Endometrium (tissue), 2 donors: ENCODE results near the gene FAM47C.
"Not testable (repeated sequence)": the region's sequence is repeated elsewhere in the genome, so short reads cannot be mapped to it uniquely, and the experiment has no call there.

Source experiments
- FAIRE-seq: peaks from 2 replicates; lab custom pipeline; 2012; peaks lifted over from hg19 to GRCh38; lab: Jason Lieb, UNC
- donor health status: control.
- donor health status: control.

Gene FAM47C

GRCh38 chrX:37008182-37008581 is at the start of gene FAM47C:
FAM47C (plus strand) TSS chrX:37008366; CDS start chrX:37008411, 45 bp downstream.
- not testable (repeated sequence) for FAIRE-seq

- FAIRE-seq, result no peak
These were observed 46.6 kb upstream of the FAM47C start for GRCh38 chrX:36961590-36961989.

DNA sequence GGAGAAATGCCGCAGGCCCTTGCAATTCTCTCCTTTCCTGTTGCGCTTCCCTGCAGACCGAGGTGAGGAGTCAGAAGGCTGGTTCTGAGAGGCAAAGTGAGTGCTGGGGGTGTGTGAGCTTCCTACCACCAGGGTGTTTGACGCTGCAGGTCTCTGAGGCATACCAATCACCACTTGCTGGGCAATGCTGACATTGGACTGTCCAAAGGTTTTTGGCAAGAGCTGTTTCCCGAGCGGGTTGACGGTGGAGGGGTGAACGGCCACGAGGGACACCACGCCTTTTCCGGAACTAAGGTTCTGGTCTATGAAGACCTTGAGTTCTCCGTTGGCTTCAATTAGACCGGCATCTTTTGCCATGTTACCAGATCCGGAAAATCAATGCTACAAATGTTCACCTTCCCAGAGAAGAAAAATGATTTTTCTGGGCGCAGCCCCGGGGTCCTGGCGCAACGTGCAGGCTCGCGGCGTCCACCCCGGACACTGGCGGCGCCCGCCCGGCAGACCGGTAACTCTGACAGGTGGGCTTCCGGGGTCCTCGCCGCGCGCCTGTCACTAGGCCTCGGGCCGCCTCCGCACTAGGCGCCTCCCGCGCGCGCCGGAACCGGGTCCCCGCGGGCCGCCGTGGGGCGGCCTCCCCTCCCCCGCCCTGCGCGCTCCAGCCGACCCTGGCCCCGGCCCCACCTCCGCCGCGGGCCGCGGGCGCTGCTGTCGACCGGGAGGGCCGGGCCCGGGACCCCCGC is 44.9 kb upstream of the FAM47C start:
- FAIRE-seq, result no peak

GRCh38 chrX:36963852-36964251 is 44.3 kb upstream of the FAM47C start:
- FAIRE-seq, result no peak

DNA sequence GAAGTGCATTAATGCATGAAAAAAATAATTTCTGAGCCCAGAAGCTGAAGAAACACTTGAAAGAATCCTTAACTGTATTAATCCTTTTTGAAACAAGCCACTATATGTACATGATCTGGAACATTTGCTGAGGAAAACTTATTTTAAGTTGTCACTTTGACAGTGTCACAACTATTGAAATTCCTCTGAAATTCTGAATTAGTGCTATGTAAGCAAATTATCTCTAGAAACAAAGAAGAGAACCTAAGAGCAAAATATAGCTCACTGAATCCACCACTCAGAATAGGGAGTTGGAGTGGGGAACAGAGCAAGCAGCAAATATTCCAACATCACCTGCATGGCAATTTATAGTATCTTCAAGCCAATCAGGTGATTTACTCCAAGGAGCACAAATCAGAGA is 34.6 kb upstream of the FAM47C start:
- no peak for FAIRE-seq

DNA sequence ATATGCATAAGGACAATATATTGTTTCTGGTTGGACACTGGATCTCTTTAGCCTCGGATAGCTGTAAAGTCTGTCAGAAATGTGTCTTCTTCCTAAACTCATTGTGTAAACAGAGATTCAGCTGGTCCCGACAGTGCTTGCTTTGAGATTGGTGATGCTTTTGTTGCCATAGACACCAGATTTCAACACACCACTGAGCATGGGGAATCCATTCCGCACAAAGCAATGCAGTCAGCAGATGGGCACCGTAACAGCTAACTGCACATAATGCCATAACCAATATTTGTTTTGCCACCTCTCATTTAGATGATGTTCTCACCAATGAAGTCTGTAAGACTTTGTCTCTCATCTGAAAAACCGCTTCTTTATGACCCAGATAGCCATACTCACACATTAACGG is 33.3 kb upstream of the FAM47C start:
- FAIRE-seq, result no peak

GRCh38 chrX:36978886-36979285 is 29.3 kb upstream of the FAM47C start:
- no peak for FAIRE-seq

DNA sequence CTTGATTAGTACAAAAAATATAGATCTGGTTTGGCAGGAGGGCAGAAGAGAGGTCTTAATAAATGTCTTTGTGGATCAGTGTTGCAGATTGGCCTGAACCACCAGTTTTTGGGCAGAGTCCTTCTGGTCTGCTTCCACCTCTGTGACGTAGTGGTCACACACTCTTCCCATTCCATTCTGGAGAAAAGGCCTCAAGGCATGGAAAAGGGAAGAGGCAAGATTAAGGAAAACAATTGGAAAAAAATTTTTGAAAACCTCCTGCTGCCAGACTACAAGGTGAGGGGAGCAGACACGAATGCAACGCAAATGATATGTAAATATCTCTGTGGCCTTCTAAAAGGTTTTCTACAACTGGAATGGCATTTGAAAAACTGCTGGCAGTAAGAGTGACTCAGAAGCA is 24.3 kb upstream of the FAM47C start:
- no peak for FAIRE-seq

- not testable (repeated sequence) for FAIRE-seq
These were observed 22.6 kb upstream of the FAM47C start for GRCh38 chrX:36985416-36986209.

- no peak for FAIRE-seq
These were observed 21.9 kb upstream of the FAM47C start for GRCh38 chrX:36986231-36986630.

DNA sequence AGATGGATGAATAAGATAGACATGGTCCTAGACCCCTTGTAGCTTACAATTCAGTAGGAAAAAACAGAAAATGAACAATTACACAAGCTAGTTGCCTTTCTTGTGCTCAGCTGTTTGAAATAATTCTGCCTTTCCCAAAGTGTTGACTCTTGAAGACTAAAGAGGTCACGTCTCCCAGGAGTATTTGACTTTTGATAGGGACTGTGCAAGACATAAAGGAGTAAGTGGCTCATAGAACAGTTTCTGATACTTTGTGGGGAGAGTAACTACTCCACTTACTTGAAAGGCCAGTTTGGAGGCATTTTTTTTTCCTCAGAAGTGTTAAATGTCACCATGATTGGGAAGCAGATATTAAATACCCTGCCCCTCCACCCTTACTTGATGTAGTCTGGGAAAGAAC is 21.0 kb upstream of the FAM47C start:
- FAIRE-seq, result not testable (repeated sequence)

GRCh38 chrX:37000140-37000539 is 8.0 kb upstream of the FAM47C start:
- FAIRE-seq, result no peak

DNA sequence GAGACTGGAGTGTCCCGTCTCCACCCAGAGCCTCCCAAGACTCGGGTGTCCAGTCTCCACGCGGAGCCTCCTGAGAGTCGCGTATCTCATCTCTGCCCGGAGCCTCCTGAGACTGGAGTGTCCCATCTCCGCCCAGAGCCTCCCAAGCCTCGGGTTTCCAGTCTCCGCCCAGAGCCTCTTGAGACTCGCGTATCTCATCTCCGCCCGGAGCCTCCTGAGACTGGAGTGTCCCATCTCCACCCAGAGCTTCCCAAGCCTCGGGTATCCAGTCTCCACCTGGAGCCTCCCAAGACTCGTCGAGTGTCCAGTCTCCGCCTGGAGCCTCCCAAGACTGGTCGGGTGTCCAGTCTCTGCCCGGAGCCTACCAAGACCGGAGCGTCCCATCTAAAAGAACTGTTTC is 2.3 kb downstream of the FAM47C start:
- FAIRE-seq, result no peak

DNA sequence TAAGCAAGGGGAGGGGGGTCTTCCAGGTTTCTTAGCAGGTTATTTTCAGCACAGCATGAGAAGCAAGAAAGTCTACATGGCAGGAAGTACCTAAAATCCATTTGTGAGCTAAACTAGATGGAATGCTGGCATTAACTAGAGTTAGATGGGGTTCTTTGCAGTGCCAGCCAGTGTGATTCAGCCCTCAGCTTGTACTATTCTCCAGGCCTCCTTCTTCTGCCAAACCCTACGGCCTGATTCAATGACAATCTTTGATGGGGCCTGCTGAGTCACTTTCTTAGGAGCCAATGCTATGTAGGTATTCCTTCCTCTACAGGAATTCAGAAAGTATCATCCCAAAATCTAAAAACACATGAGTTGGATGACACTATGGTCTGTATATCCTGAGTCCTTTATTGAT is 26.1 kb downstream of the FAM47C start:
- not testable (repeated sequence) for FAIRE-seq

- not testable (repeated sequence) for FAIRE-seq
These were observed 28.6 kb downstream of the FAM47C start for GRCh38 chrX:37036674-37037220.

GRCh38 chrX:37038814-37039213 is 30.6 kb downstream of the FAM47C start:
- not testable (repeated sequence) for FAIRE-seq

DNA sequence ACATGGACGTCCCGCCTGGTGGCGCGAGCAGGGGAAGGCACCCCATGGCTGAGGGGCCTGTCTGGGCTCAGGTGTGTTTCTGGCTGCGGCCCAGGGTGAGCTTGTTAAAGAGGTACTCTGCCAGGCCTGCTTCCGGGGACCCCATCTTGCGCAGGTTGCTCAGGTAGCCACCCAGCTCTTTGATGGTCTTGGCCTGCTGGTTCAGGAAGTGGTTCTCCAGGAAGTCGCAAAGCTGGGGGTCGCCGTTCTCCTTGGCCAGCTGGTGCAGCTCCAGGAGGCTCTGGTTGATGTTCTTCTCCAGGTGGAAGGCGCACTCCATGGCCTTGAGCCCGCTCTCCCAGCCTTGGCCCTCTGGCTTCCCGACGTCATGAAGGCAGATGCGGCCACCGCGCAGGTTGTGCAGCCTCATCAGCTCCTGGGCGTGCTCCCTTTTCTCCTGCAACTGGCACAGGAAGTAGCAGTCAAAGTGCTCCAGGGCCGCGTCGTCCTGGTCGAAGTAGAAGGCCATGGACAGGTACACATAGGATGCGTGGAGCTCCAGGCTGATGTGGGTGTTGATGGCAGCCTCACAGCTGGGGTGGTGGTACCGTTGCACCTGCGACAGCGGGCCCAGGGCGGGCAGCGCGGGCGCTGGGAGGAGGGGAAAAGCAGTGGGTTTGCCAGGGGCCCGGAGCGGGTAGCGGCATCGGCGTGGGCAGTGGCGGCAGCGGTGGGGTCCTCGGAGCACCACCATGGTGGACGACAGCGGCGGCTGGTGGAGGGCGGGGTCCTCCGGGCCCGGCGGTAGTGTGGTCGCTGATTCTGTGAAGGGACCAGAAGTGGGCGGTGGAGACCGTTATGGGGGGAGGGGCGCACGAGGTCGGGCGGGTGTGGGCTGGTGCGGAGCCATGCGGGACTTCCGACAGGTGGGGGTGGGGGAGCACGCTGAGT is 35.1 kb downstream of the FAM47C start:
- FAIRE-seq, result not testable (repeated sequence)

- no peak for FAIRE-seq
These were observed 39.6 kb downstream of the FAM47C start for GRCh38 chrX:37047776-37048175.

DNA sequence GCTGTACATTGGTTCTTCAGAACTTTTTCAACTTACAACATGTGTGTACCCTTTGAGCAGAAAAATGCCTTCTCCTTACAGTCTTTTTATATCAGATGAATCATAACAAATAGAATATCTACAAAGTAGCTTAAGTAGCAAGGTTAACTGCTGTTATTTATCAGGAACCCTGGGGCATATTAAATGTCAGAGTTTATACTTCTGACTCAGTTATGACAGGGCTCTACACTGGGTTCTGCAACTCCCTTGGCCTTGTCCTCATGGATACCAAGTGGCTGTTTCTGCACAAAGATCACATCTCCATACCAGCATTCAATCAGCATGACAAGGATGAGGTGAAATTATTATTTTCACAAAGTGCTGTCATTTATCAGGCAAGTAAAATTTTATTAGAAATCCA is 49.4 kb downstream of the FAM47C start:
- not testable (repeated sequence) for FAIRE-seq

GRCh38 chrX:37060999-37061398 is 52.8 kb downstream of the FAM47C start:
- FAIRE-seq, result no peak
